A549 (cell line): ENCODE results near the gene MRTFB. TPM values are rescaled to one million over a fixed set of nuclear protein-coding genes. Genes with fewer than 3 reads are reported as not detected.
A peak's percentile ranks its signal among the peaks of the same experiment; 100 is the strongest.

Experiments used
- ATAC-seq, 2 experiments: fragments of 200-7000 bp in 1 of 2; fragments of >200 bp in 1 of 2; cut with Nextera tagmentation in 1 of 2; cut with Tn5 transposase in 1 of 2; 3 replicates each; pipeline versions ENCODE4 v1.8.0 to v1.9.1; 2018 to 2020; ENCODE audit warnings: mild to moderate bottlenecking in 1 of 2, moderate library complexity in 1 of 2
- CTCF ChIA-PET: fragments of 300-600 bp; sonication (Branson Sonifier 250); formaldehyde crosslinking; extraction: SDS; loops from one replicate; lab custom pipeline; 2021; ENCODE audit warnings: antibody characterized with exemption, inconsistent platforms; lab: Yijun Ruan, JAX
- POLR2A ChIA-PET: fragments of 350-600 bp; formaldehyde crosslinking; extraction: SDS; loops from one replicate; lab custom pipeline; 2021; ENCODE audit warnings: antibody characterized with exemption, inconsistent platforms; lab: Yijun Ruan, JAX
- DNase-seq, 2 experiments: peaks; one replicate each; pipeline versions ENCODE4 v3.0.0 to v3.0.0-alpha.2; 2011 to 2016; ENCODE audit warnings: low read depth in 1 of 2, low spot score in 1 of 2
- FAIRE-seq: peaks from 2 replicates; lab custom pipeline; 2011; peaks lifted over from hg19 to GRCh38; lab: Jason Lieb, UNC
- H3K27ac ChIP-seq, 2 experiments: fragments of >200 bp; sonication (Bioruptor Twin); formaldehyde crosslinking; 3 replicates each; pipeline ENCODE4 v1.5.1; 2016 to 2017
- H3K4me1 ChIP-seq: fragments of >200 bp; sonication (Bioruptor Twin); formaldehyde crosslinking; 3 replicates; pipeline ENCODE4 v1.6.1; 2016
- H3K4me2 ChIP-seq: fragments of >200 bp; sonication (Bioruptor Twin); formaldehyde crosslinking; 3 replicates; pipeline ENCODE4 v1.6.1; 2016
- H3K4me3 ChIP-seq: fragments of >200 bp; sonication (Bioruptor Twin); formaldehyde crosslinking; 3 replicates; pipeline ENCODE4 v1.5.1; 2016
- H3K9me3 ChIP-seq: fragments of >200 bp; sonication (Bioruptor Twin); formaldehyde crosslinking; 3 replicates; pipeline ENCODE4 v1.6.1; 2016
- BHLHE40 ChIP-seq: IDR thresholded peaks from 2 replicates; pipeline ENCODE4 v1.6.1; 2012; ENCODE audit warnings: low read depth, low read length, inconsistent platforms
- CBX2 ChIP-seq: fragments of 200-600 bp; sonication (generic); IDR thresholded peaks from 2 replicates; pipeline ENCODE4 v1.6.1; 2016; ENCODE audit warnings: low read depth, mild to moderate bottlenecking, borderline replicate concordance
- CEBPB ChIP-seq, 2 experiments: fragments of >200 bp in 1 of 2; sonication (Bioruptor Twin) in 1 of 2; formaldehyde crosslinking in 1 of 2; IDR thresholded peaks; 2 replicates each; pipeline ENCODE4 v1.6.1; 2012 to 2016
- CHD4 ChIP-seq: fragments of 200-600 bp; sonication (generic); IDR thresholded peaks from 2 replicates; pipeline ENCODE4 v1.6.1; 2016; ENCODE audit warnings: antibody characterized with exemption, mild to moderate bottlenecking, borderline replicate concordance
- EP300 ChIP-seq, 2 experiments: fragments of >200 bp; sonication (Bioruptor Twin); formaldehyde crosslinking; IDR thresholded peaks; 2 replicates in 1 of 2; 3 replicates in 1 of 2; pipeline ENCODE4 v1.6.1; 2016 to 2017
- FOSB ChIP-seq: fragments of 250-450 bp; sonication (Bioruptor Pico); IDR thresholded peaks from 2 replicates; pipeline ENCODE4 v1.5.0; 2020; ENCODE audit warnings: mild to moderate bottlenecking, moderate library complexity
- FOXS1 ChIP-seq: fragments of 250-450 bp; sonication (Bioruptor Pico); IDR thresholded peaks from 2 replicates; pipeline ENCODE4 v1.5.0; 2020; ENCODE audit warnings: mild to moderate bottlenecking, moderate library complexity
- GATA3 ChIP-seq: IDR thresholded peaks from 2 replicates; pipeline ENCODE4 v1.6.1; 2012; ENCODE audit warnings: borderline replicate concordance
- HDAC2 ChIP-seq: fragments of 200-600 bp; sonication (generic); IDR thresholded peaks from 2 replicates; pipeline ENCODE4 v1.6.1; 2016
- HEYL ChIP-seq: fragments of 250-450 bp; sonication (Bioruptor Pico); IDR thresholded peaks from 2 replicates; pipeline ENCODE4 v1.8.0; 2021; ENCODE audit warnings: mild to moderate bottlenecking, moderate library complexity
- HOXB5 ChIP-seq: fragments of 250-450 bp; sonication (Bioruptor Pico); IDR thresholded peaks from 2 replicates; pipeline ENCODE4 v1.5.0; 2020; ENCODE audit warnings: mild to moderate bottlenecking, moderate library complexity
- JUN ChIP-seq, 2 experiments: fragments of >200 bp; sonication (Bioruptor Twin); formaldehyde crosslinking; IDR thresholded peaks; 2 replicates in 1 of 2; 3 replicates in 1 of 2; pipeline ENCODE4 v1.6.1; 2016 to 2017
- KDM1A ChIP-seq: fragments of 200-600 bp; sonication (generic); IDR thresholded peaks from 2 replicates; pipeline ENCODE4 v1.6.1; 2016; ENCODE audit warnings: low read depth, mild to moderate bottlenecking
- NFE2L2 ChIP-seq: fragments of 150-350 bp; conservative IDR thresholded peaks from 2 replicates; pipeline ENCODE4 v1.6.1; 2014; ENCODE audit warnings: low read length
- NR3C1 ChIP-seq: fragments of >200 bp; sonication (Bioruptor Twin); formaldehyde crosslinking; IDR thresholded peaks from 3 replicates; pipeline ENCODE4 v1.6.1; 2017
- PHF8 ChIP-seq: fragments of 200-600 bp; sonication (generic); IDR thresholded peaks from 2 replicates; pipeline ENCODE4 v1.6.1; 2016; ENCODE audit warnings: low read depth, mild to moderate bottlenecking, antibody characterized with exemption, moderate library complexity, borderline replicate concordance
- POLR2A ChIP-seq: IDR thresholded peaks from 2 replicates; pipeline ENCODE4 v1.6.1; 2012; ENCODE audit warnings: mild to moderate bottlenecking, low read length
- RFX5 ChIP-seq: fragments of 450-650 bp; IDR thresholded peaks from 2 replicates; pipeline ENCODE4 v1.7.1; 2014; ENCODE audit warnings: antibody characterized with exemption, mild to moderate bottlenecking, moderate library complexity
- RNF2 ChIP-seq: fragments of 200-600 bp; sonication (generic); IDR thresholded peaks from 2 replicates; pipeline ENCODE4 v1.6.1; 2016; ENCODE audit warnings: low read depth, mild to moderate bottlenecking, antibody characterized with exemption, moderate library complexity, borderline replicate concordance
- SMC3 ChIP-seq: fragments of >200 bp; sonication (Bioruptor Twin); formaldehyde crosslinking; IDR thresholded peaks from 3 replicates; pipeline ENCODE4 v1.6.1; 2018; ENCODE audit warnings: inconsistent platforms
- SREBF2 ChIP-seq: fragments of 450-650 bp; IDR thresholded peaks from 2 replicates; pipeline ENCODE4 v1.6.1; 2014; ENCODE audit warnings: mild to moderate bottlenecking, moderate library complexity
- ZSCAN20 ChIP-seq: fragments of 250-450 bp; sonication (Bioruptor Pico); IDR thresholded peaks from 2 replicates; pipeline ENCODE4 v1.8.0; 2022; ENCODE audit warnings: mild to moderate bottlenecking, moderate library complexity
- WGBS: methylation state at CpG from one replicate; pipeline ENCODE4 v1.1.6; 2017; ENCODE audit errors: missing lambda C conversion rate; 5-methylcytosine and 5-hydroxymethylcytosine counted together
- polyA plus RNA-seq, 4 experiments: library from polyadenylated mRNA; depleted of rRNA in 3 of 4; stranded (reverse); fragments of >200 nt; fragmentation: RNase III in 1 of 4; extraction: RNeasy Plus Mini Kit Qiagen cat#74134 plus additional on column Dnase treatment in 1 of 4; gene quantifications; 2 replicates in 3 of 4; 3 replicates in 1 of 4; pipeline ENCODE4 v1.2.3, GENCODE V29; 2011 to 2017
- TF ChIP-seq, protein P1 (sequence below): IDR thresholded peaks from 2 replicates; pipeline ENCODE4 v1.6.1; 2012
- TF ChIP-seq, protein P2 (sequence below): IDR thresholded peaks from 2 replicates; pipeline ENCODE4 v1.6.1; 2012
- TF ChIP-seq, protein P3 (sequence below): fragments of >200 bp; sonication (Bioruptor Twin); formaldehyde crosslinking; IDR thresholded peaks from 3 replicates; pipeline ENCODE4 v1.6.1; 2016
- TF ChIP-seq, protein P4 (sequence below): fragments of >200 bp; sonication (Bioruptor Twin); formaldehyde crosslinking; IDR thresholded peaks from 3 replicates; pipeline ENCODE4 v1.5.1; 2016
- TF ChIP-seq, protein P5 (sequence below): fragments of 250-450 bp; sonication (Bioruptor Pico); IDR thresholded peaks from 2 replicates; pipeline ENCODE4 v1.5.0; 2021; ENCODE audit warnings: mild to moderate bottlenecking, moderate library complexity, borderline replicate concordance
- TF ChIP-seq, protein P6 (sequence below): fragments of 450-650 bp; IDR thresholded peaks from 2 replicates; pipeline ENCODE4 v1.6.1; 2014; ENCODE audit warnings: antibody characterized with exemption
- TF ChIP-seq, protein P7 (sequence below): IDR thresholded peaks from 2 replicates; pipeline ENCODE4 v1.6.1; 2012; ENCODE audit warnings: low read depth, borderline replicate concordance

Gene MRTFB
- polyA plus RNA-seq, 2 of the 4 experiments (the other 2 are of a cell fraction) = 13.7 to 24.2 TPM

DNA sequence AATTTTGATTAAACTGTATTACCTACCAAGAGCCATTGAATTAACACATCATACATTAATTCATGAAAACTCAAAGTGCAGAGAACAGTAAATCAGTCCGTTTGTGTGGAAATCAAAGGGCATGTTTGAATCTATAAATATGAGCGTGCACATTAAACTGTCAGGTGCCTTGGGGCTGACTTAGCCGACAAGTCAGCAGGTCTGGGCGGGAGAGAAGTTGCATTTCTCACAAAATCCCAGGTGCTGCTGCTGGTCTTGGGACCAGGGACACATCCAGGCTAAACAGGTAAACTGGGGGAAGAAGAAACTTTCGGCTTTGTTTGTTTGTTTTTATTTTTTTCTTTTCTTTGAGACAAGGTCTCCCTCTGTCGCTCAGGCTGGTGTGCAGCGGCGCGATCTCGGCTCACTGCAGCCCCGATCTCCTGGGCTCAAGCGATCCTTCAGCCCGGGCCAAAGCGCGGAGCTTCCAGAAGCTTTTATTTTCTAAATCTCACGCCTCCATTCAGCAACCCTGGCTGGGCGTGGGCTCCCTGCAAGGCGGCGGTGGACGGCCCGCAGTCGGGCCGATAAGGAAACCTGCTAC, 213.9 kb downstream of the MRTFB start (continued):
- TF ChIP-seq NFE2L2 (no peak), RNF2 (no peak)
- TF ChIP-seq, all 56 proteins: peak for 4

DNA sequence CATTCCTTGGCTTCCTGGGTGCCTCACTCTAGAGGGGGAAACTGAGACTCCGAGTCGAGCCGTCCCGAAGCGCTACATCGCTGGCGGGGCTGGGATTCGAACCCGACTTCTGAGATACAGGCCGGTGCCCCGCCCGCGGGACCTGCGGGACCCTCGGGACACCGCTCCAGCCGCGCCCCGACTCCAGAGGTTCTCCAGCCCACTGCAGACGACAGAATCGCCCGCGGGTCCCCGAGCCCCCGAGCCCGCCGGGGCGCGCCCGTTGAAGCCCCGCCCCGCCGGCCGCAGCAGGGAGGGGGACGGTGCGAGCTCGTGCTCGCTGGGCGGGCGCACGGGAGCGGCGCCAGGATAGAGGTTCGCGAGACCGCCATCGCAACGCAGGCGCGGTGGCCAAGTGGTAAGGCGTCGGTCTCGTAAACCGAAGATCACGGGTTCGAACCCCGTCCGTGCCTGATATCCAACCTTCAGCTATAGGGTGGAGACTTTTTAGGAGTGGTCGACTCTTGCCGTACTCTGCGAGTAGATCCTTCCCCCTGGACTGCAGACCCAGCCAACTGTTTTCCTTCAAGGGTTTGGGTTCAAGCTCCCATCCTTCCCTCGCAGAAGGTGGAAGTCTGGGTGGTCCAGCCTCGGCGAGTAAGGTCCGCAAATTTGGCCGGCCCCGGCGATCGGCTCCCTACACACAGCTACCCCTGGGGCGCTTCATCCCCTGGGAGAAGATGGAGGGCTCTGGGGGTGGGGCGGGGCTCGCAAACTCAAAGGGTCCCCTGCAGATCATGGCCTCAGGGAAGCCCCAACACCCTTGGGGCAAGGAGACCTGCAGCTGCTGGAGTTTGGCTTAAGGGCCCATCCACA, 214.6 kb downstream of the MRTFB start:
- H3K4me1 ChIP-seq = peaks cover 12% of the 10 kb centered on the region; the same call in 1 of the 3 replicates
- peaks cover 21% of the 10 kb centered on the region for H3K9me3 ChIP-seq
- peak overlapping the region; percentile 83 to 91 for H3K27ac ChIP-seq
- WGBS = under 1% methylated on average over 19 of the region's 72 CpGs
- DNase-seq = peak; percentile 82 to 93
- peak overlapping the region; percentile 62 for H3K4me3 ChIP-seq
- FAIRE-seq = no peak
- ChIA-PET POLR2A (interaction anchor here (0.7 to 1.9 kb wide), 8 partner anchors 16 to 366 kb away, joined by 3 to 9 read pairs (median 4); partner anchors contain the start of genes ERCC4 and PARN), CTCF (interaction anchor here (0.5 to 3.6 kb wide), 19 partner anchors 8 to 378 kb away, joined by 3 to 34 read pairs (median 3); partner anchors contain the start of gene ERCC4)
- peak overlapping the region; percentile 70 for H3K4me2 ChIP-seq
- peak; percentile 83 to 87 for ATAC-seq
- TF ChIP-seq, protein P1, sequence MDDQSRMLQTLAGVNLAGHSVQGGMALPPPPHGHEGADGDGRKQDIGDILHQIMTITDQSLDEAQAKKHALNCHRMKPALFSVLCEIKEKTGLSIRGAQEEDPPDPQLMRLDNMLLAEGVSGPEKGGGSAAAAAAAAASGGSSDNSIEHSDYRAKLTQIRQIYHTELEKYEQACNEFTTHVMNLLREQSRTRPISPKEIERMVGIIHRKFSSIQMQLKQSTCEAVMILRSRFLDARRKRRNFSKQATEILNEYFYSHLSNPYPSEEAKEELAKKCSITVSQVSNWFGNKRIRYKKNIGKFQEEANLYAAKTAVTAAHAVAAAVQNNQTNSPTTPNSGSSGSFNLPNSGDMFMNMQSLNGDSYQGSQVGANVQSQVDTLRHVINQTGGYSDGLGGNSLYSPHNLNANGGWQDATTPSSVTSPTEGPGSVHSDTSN = 0 out of 2 replicates have a peak, but pooled peaks have one; percentile 29
- TF ChIP-seq CEBPB (IDR thresholded peaks at IDR 0.05) = 0 out of 4 replicates have a peak, but pooled peaks of 1 of the 2 experiments have one; percentile 36
- peak in 1 of 2 experiments; percentile 47; a peak in 1 of 5 replicates for TF ChIP-seq JUN (IDR thresholded peaks at IDR 0.05)
- TF ChIP-seq, protein P2, sequence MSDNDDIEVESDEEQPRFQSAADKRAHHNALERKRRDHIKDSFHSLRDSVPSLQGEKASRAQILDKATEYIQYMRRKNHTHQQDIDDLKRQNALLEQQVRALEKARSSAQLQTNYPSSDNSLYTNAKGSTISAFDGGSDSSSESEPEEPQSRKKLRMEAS = peak; percentile 69
- TF ChIP-seq HDAC2 = no peak
- TF ChIP-seq EP300 (IDR thresholded peaks at IDR 0.05) = no peak
- no peak for TF ChIP-seq KDM1A
- TF ChIP-seq CBX2 = no peak
- peak; percentile 96 for TF ChIP-seq SREBF2
- TF ChIP-seq POLR2A = peak; percentile 31; the same call in 1 of the 2 replicates
- TF ChIP-seq PHF8 = peak; percentile 29; the same call in 1 of the 2 replicates
- TF ChIP-seq, protein P3, sequence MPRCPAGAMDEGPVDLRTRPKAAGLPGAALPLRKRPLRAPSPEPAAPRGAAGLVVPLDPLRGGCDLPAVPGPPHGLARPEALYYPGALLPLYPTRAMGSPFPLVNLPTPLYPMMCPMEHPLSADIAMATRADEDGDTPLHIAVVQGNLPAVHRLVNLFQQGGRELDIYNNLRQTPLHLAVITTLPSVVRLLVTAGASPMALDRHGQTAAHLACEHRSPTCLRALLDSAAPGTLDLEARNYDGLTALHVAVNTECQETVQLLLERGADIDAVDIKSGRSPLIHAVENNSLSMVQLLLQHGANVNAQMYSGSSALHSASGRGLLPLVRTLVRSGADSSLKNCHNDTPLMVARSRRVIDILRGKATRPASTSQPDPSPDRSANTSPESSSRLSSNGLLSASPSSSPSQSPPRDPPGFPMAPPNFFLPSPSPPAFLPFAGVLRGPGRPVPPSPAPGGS = no peak
- TF ChIP-seq, protein P4, sequence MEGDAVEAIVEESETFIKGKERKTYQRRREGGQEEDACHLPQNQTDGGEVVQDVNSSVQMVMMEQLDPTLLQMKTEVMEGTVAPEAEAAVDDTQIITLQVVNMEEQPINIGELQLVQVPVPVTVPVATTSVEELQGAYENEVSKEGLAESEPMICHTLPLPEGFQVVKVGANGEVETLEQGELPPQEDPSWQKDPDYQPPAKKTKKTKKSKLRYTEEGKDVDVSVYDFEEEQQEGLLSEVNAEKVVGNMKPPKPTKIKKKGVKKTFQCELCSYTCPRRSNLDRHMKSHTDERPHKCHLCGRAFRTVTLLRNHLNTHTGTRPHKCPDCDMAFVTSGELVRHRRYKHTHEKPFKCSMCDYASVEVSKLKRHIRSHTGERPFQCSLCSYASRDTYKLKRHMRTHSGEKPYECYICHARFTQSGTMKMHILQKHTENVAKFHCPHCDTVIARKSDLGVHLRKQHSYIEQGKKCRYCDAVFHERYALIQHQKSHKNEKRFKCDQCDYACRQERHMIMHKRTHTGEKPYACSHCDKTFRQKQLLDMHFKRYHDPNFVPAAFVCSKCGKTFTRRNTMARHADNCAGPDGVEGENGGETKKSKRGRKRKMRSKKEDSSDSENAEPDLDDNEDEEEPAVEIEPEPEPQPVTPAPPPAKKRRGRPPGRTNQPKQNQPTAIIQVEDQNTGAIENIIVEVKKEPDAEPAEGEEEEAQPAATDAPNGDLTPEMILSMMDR = no peak
- TF ChIP-seq HEYL (CRISPR knock-in tag) = no peak
- TF ChIP-seq CHD4 = peak; percentile 41; the same call in 1 of the 2 replicates
- TF ChIP-seq FOXS1 (CRISPR knock-in tag) = no peak
- no peak; the same call in 1 of the 3 replicates for TF ChIP-seq SMC3
- TF ChIP-seq, protein P5, sequence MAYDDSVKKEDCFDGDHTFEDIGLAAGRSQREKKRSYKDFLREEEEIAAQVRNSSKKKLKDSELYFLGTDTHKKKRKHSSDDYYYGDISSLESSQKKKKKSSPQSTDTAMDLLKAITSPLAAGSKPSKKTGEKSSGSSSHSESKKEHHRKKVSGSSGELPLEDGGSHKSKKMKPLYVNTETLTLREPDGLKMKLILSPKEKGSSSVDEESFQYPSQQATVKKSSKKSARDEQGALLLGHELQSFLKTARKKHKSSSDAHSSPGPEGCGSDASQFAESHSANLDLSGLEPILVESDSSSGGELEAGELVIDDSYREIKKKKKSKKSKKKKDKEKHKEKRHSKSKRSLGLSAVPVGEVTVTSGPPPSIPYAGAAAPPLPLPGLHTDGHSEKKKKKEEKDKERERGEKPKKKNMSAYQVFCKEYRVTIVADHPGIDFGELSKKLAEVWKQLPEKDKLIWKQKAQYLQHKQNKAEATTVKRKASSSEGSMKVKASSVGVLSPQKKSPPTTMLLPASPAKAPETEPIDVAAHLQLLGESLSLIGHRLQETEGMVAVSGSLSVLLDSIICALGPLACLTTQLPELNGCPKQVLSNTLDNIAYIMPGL (CRISPR knock-in tag) = peak; percentile 95
- TF ChIP-seq NR3C1 = no peak
- TF ChIP-seq FOSB (CRISPR knock-in tag) = no peak
- TF ChIP-seq GATA3 = peak; percentile 42; the same call in 1 of the 2 replicates
- TF ChIP-seq, protein P6, sequence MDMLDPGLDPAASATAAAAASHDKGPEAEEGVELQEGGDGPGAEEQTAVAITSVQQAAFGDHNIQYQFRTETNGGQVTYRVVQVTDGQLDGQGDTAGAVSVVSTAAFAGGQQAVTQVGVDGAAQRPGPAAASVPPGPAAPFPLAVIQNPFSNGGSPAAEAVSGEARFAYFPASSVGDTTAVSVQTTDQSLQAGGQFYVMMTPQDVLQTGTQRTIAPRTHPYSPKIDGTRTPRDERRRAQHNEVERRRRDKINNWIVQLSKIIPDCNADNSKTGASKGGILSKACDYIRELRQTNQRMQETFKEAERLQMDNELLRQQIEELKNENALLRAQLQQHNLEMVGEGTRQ = no peak
- TF ChIP-seq BHLHE40 = 0 out of 2 replicates have a peak, but pooled peaks have one; percentile 26
- no peak for TF ChIP-seq HOXB5 (CRISPR knock-in tag)
- TF ChIP-seq, protein P7, sequence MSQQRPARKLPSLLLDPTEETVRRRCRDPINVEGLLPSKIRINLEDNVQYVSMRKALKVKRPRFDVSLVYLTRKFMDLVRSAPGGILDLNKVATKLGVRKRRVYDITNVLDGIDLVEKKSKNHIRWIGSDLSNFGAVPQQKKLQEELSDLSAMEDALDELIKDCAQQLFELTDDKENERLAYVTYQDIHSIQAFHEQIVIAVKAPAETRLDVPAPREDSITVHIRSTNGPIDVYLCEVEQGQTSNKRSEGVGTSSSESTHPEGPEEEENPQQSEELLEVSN = no peak
- no peak for TF ChIP-seq ZSCAN20 (CRISPR knock-in tag)
- TF ChIP-seq RFX5 = no peak
